Natural killer cell treated with Interleukin-12 subunit alpha and Interleukin-12 subunit beta and Interleukin-15 and Interleukin-18, amount 100 ng/mL, for 72 hours (primary cell): Measurements from ENCODE around the gene ZNF585A. TPM values are rescaled to one million over a fixed set of nuclear protein-coding genes. Genes with fewer than 3 reads are reported as not detected.
"Not testable (repeated sequence)": the region's sequence is repeated elsewhere in the genome, so short reads cannot be mapped to it uniquely, and the experiment has no call there.

ENCODE experiments used
- ATAC-seq, 2 donors: fragments of 150-1000 bp; cut with Tn5 transposase in 1 of 2; sonication (Bioruptor Pico), chemical (Tn5 transposase) in 1 of 2; 2 replicates each; pipeline ENCODE4 v1.10.0; 2021
- DNase-seq: peaks from one replicate; pipeline ENCODE4 v3.0.0; 2022; ENCODE audit warnings: low spot score
- H3K27ac Mint-ChIP-seq, 2 donors: 1 replicate in 1 of 2; 2 replicates in 1 of 2; pipeline ENCODE4 v1.8.0; 2022; ENCODE audit warnings: mixed read lengths in 2 of 2, mild to moderate bottlenecking in 1 of 2, moderate library complexity in 1 of 2
- H3K27me3 Mint-ChIP-seq, 2 donors: 1 replicate in 1 of 2; 2 replicates in 1 of 2; pipeline ENCODE4 v1.8.0; 2022; ENCODE audit warnings: mixed read lengths in 2 of 2
- H3K36me3 Mint-ChIP-seq: one replicate; pipeline ENCODE4 v1.8.0; 2022; ENCODE audit warnings: mixed read lengths
- H3K4me1 Mint-ChIP-seq, 2 donors: 1 replicate in 1 of 2; 2 replicates in 1 of 2; pipeline ENCODE4 v1.8.0; 2022; ENCODE audit warnings: low read depth in 2 of 2, mixed read lengths in 2 of 2, mild to moderate bottlenecking in 1 of 2
- H3K4me3 Mint-ChIP-seq: one replicate; pipeline ENCODE4 v1.8.0; 2022; ENCODE audit warnings: mixed read lengths
- H3K9me3 Mint-ChIP-seq: 2 replicates; pipeline ENCODE4 v1.8.0; 2022; ENCODE audit warnings: mixed read lengths
- total RNA-seq, 2 donors: library from RNA; stranded (reverse); gene quantifications; one replicate each; pipeline ENCODE4 v1.2.3, GENCODE V29; 2022

Gene ZNF585A
- total RNA-seq, 2 donors from 2014 or later: 8.1 to 13.3 TPM

GRCh38 chr19:37136111-37136510 lies 36.4 kb downstream of the ZNF585A start:
- ATAC-seq (no peak), DNase-seq (no peak)
- Mint-ChIP-seq H3K4me1 (no peaks in the 10 kb centered on the region), H3K9me3 (peaks cover 43% of the 10 kb centered on the region), H3K27me3 (no peaks in the 10 kb centered on the region), H3K27ac (no peak overlapping the region), H3K36me3 (peaks cover 62% of the 10 kb centered on the region), H3K4me3 (no peak overlapping the region)

GRCh38 chr19:37128821-37129177 lies 43.7 kb downstream of the ZNF585A start:
- Mint-ChIP-seq H3K27me3 (no peaks in the 10 kb centered on the region), H3K36me3 (peaks cover 97% of the 10 kb centered on the region), H3K9me3 (peaks cover 42% of the 10 kb centered on the region), H3K4me3 (no peak overlapping the region), H3K4me1 (no peaks in the 10 kb centered on the region), H3K27ac (no peak overlapping the region)
- ATAC-seq (no peak), DNase-seq (no peak)

DNA sequence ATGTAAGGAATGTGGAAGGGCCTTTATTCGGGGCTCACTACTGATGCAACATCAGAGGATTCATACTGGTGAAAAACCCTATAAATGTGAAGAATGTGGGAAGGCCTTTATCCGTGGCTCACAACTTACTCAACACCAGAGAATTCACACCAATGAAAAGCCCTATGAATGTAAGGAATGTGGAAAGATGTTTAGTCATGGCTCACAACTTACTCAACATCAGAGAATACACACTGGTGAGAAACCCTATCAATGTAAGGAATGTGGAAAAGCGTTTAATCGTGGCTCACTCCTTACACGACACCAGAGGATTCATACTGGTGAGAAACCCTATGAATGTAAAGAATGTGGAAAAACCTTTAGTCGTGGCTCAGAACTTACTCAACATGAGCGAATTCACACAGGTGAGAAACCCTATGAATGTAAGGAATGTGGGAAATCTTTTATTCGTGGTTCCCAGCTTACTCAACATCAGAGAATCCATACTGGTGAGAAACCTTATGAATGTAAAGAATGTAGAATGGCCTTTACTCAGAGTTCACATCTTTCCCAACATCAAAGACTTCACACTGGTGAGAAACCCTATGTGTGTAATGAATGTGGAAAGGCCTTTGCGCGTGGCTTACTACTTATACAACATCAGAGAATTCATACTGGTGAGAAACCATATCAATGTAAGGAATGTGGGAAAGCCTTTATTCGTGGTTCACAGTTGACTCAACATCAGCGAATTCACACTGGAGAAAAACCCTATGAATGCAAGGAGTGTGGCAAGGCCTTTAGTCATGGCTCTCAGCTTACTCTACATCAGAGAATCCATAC lies 44.3 kb downstream of the ZNF585A start:
- Mint-ChIP-seq H3K4me3 (no peak overlapping the region), H3K9me3 (peaks cover 40% of the 10 kb centered on the region), H3K4me1 (no peaks in the 10 kb centered on the region), H3K27ac (no peak overlapping the region), H3K36me3 (peaks cover 97% of the 10 kb centered on the region), H3K27me3 (no peaks in the 10 kb centered on the region)
- ATAC-seq (no peak), DNase-seq (no peak)

- Mint-ChIP-seq H3K36me3 (peaks cover 67% of the 10 kb centered on the region), H3K9me3 (peaks cover 32% of the 10 kb centered on the region)
- DNase-seq, H3K4me1 Mint-ChIP-seq, H3K27ac Mint-ChIP-seq, H3K27me3 Mint-ChIP-seq, ATAC-seq, H3K4me3 Mint-ChIP-seq: not testable (repeated sequence)
Measured at GRCh38 chr19:37122093-37122492, 50.4 kb downstream of the ZNF585A start.

DNA sequence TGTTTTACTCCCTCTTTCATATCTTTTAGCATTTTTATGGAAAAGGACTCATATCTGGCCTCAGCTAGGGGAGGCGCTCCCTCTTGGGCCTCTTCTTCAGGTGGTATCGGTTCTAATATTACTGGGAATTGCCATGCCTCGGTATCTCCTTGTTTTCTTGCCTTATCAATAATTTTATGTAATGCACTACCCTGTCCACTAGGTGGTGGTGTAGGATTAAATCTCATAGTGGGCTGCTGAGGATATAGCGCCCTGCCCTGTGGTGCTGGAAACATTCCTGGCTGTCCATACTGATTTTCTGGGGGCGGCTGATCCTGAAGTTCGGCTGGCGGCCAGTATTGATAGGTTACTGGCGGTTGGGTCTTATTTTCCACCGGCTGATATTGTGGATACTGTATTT lies 58.5 kb downstream of the ZNF585A start:
- peaks cover 31% of the 10 kb centered on the region for H3K9me3 Mint-ChIP-seq
- no peak for DNase-seq
- H3K36me3 Mint-ChIP-seq: peaks cover 82% of the 10 kb centered on the region
- H3K27me3 Mint-ChIP-seq: no peaks in the 10 kb centered on the region
- no peak overlapping the region for H3K27ac Mint-ChIP-seq
- ATAC-seq: no peak
- no peaks in the 10 kb centered on the region for H3K4me1 Mint-ChIP-seq
- H3K4me3 Mint-ChIP-seq: no peak overlapping the region

DNA sequence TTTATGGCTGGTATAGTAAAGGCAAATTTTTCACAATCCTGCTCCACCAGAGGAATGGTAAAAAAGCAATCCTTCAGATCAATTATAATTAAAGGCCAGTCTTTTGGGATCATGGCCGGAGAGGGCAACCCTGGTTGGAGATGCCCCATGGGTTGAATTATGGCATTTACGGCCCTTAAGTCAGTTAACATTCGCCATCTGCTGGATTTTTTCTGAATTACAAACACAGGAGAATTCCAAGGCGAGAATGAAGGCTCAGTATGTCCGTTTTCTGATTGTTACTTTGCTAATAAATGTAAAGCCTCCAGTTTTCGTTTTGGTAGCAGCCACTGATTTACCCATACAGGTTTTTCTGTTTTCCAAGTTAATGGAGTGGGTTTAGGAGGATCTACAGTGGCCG lies 60.7 kb downstream of the ZNF585A start:
- ATAC-seq, H3K4me3 Mint-ChIP-seq, H3K4me1 Mint-ChIP-seq, DNase-seq, H3K27me3 Mint-ChIP-seq, H3K27ac Mint-ChIP-seq: not testable (repeated sequence)
- peaks cover 27% of the 10 kb centered on the region for H3K9me3 Mint-ChIP-seq
- peaks cover 92% of the 10 kb centered on the region for H3K36me3 Mint-ChIP-seq

DNA sequence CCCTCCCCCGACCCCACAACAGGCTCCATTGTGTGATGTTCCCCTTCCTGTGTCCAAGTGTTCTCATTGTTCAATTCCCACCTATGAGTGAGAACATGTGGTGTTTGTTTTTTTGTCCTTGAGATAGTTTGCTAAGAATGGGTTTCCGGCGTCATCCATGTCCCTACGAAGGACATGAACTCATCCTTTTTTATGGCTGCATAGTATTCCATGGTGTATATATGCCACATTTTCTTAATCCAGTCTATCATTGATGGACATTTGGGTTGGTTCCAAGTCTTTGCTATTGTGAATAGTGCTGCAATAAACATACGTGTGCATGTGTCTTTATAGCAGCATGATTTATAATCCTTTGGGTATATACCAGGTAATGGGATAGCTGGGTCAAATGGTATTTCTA lies 68.4 kb downstream of the ZNF585A start:
- Mint-ChIP-seq H3K9me3 (peaks cover 25% of the 10 kb centered on the region), H3K36me3 (peaks cover 82% of the 10 kb centered on the region)
- DNase-seq, H3K4me3 Mint-ChIP-seq, H3K4me1 Mint-ChIP-seq, H3K27me3 Mint-ChIP-seq, ATAC-seq, H3K27ac Mint-ChIP-seq: not testable (repeated sequence)

GRCh38 chr19:37098570-37098969 lies 73.9 kb downstream of the ZNF585A start:
- no peak for DNase-seq
- ATAC-seq: no peak
- H3K4me3 Mint-ChIP-seq: no peak overlapping the region
- no peaks in the 10 kb centered on the region for H3K4me1 Mint-ChIP-seq
- H3K9me3 Mint-ChIP-seq: peaks cover 30% of the 10 kb centered on the region
- peaks cover 67% of the 10 kb centered on the region for H3K36me3 Mint-ChIP-seq
- no peaks in the 10 kb centered on the region for H3K27me3 Mint-ChIP-seq
- H3K27ac Mint-ChIP-seq: no peak overlapping the region

GRCh38 chr19:37095859-37096258 lies 76.6 kb downstream of the ZNF585A start:
- ATAC-seq (no peak), DNase-seq (no peak)
- Mint-ChIP-seq H3K36me3 (peaks cover 66% of the 10 kb centered on the region), H3K4me1 (no peaks in the 10 kb centered on the region), H3K27me3 (no peaks in the 10 kb centered on the region), H3K27ac (no peak overlapping the region), H3K9me3 (peaks cover 22% of the 10 kb centered on the region), H3K4me3 (no peak overlapping the region)

Other genes starting within 250 kb of the ZNF585A start
- 10 to 100 TPM; 10.6 to 14.5 TPM for gene ZNF420, start 94.3 kb downstream of the ZNF585A start, total RNA-seq
- gene ZNF585B, start 37.8 kb upstream of the ZNF585A start, total RNA-seq: 10 to 100 TPM in 1 of 2 donors, 1 to 10 TPM in 1; 5.8 to 17.4 TPM
- 10 to 100 TPM; 12.1 to 13.4 TPM for gene ZNF383, start 45.5 kb upstream of the ZNF585A start, total RNA-seq
- 1 to 10 TPM; 5.6 to 6.7 TPM for gene ZNF527, start 198.4 kb upstream of the ZNF585A start, total RNA-seq